K562 (cell line): ENCODE results near the gene MRPL55.

Source experiments
- BHLHE40 ChIP-seq: IDR thresholded peaks from 2 replicates; pipeline ENCODE4 v1.6.1; 2011; ENCODE audit warnings: low read length, improper control_type of control experiment
- EP300 ChIP-seq: IDR thresholded peaks from 2 replicates; pipeline ENCODE4 v1.6.1; 2012; ENCODE audit warnings: low read length, improper control_type of control experiment

- TF ChIP-seq EP300 (peak; percentile 58; the same call in 1 of the 2 replicates), BHLHE40 (no peak)
Observed at GRCh38 chr1:228085287-228085951, 23.7 kb downstream of the MRPL55 start.
